Activated CD8-positive, alpha-beta memory T cell treated with anti-CD3 and anti-CD28 coated beads for 48 hours (primary cell): ENCODE measurements around the gene ADCY1.
"Not testable (repeated sequence)": the region's sequence is repeated elsewhere in the genome, so short reads cannot be mapped to it uniquely, and the experiment has no call there.

Experiments used
- DNase-seq, 3 experiments: peaks; one replicate each; pipeline ENCODE4 v3.0.0-alpha.2; 2020; ENCODE audit warnings: low read depth in 2 of 3, low spot score in 2 of 3

Gene ADCY1

DNA sequence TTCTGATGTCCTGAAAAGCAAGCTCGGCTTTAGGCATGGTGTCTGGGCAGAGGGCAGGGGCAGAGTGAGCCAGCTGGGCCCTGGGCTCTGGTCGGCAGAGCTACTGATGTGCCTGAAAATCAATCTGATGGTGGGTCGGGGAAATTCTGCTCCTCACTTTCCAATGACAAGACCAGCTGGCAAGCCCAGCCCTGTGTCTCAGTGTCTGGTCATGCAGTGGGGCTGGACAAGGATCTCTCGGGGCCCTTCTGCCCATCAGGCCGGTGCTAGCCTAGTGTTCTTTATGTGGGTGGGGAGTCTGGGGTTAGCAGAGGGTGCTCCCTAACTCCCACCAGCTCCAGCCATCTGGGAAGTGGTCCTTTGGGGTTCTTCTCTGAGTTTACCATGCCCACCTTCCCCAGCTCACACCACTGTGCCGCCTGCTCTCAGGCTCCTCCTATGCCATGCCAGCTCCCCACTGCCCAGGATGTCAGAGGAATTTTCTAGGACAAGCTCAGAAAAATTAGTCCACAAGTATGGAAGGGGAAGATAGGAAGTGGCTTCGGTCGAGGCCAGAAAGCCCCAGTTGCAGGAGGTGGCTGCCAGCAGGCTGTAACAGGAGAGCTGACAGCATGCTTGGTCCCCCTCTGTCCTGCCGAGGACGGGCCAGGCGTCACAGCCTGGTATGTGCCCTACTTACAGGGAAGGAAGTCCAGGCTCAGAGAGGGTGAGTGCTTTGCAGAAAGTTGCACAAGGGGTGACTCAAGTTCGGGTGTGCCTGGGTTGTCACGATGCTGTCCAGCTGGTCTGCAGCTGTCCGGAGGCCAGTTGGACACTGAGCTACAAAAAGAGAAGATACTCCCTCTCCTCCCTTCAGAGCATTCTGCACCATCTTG lies 135.2 kb downstream of the ADCY1 start:
- no peak for DNase-seq

DNA sequence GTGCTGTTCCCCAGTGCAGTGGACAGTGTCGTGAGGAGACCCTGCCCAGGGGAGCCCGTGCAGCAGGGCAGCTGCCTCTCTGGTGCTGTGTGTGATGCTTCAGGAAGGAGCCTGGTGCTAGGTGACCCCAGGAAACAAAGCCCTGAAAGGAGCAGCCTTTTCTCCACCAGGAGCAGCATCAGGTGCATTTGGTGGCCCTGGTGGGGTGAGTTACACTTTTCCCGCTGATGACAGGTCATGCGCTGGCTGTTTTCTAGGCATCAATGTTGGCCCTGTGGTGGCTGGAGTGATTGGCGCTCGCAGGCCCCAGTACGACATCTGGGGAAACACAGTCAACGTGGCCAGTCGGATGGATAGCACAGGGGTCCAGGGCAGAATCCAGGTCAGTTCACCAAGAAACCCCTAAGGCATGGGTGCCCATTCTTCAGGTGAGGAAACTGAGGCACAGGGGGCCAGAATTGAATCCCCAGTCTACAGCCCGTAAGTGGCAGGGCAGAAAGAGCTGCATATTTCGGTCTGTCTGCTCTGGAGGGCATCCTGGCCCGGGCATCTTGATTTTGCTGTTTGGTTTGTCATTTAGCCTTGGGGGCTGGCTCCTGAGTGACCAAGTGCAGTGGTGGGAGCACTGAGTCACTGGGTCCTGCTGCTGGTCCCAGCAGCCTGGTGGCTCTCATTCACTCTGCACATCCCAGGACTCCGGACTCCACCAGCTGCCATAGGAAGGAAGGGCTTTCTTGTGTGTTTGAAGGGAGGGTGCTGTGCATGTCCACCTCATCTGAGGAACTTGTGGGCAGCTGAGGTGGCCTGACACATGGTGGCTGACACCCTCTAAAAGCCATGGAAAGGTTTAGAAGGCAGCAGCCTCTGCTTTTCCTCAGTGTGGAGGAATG lies 136.3 kb downstream of the ADCY1 start:
- no peak for DNase-seq

DNA sequence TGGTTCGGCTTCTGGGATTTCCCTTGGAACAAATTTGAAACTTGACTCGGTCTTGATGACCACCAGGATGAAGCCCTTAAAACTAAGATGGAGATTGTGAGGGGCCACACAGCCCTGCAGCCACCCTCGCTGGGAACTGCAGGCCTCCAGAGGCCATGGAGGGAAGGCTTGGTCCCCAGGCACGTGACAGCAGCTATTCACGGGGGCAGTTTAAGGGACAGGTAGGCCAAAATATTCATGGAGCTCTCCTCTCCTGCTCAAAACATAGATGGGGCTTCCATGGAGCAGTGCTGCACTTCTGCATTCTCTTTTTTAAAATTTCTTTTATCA lies 137.0 kb downstream of the ADCY1 start:
- no peak for DNase-seq

DNA sequence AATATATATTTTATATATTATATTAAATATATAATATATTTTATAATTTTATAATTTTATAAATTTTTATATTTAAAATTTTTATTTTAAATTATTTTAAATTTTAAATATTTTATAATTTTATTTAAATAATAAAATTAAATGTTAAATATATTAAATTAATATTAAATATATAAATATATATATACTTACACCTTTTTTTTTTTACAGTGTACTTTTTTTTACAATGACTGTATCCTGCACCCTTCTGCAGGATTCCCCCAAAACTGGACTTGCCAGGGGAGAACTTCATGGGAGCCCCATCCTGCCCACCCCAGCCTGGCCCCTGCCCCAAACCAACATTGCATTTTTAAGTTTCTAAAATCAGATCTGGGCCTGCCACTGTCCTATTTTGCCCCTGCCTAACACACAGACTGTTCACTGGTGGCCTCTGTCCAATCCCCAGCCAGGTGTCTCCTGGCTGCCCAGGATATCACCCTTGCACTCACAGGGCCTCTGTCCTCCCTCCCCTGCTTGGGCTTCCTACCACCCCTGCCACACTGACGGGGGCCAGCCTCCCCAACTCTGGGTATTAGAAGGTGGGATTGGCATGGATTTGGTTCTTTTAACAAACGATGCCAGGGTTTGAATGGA lies 138.0 kb downstream of the ADCY1 start:
- no peak for DNase-seq

DNA sequence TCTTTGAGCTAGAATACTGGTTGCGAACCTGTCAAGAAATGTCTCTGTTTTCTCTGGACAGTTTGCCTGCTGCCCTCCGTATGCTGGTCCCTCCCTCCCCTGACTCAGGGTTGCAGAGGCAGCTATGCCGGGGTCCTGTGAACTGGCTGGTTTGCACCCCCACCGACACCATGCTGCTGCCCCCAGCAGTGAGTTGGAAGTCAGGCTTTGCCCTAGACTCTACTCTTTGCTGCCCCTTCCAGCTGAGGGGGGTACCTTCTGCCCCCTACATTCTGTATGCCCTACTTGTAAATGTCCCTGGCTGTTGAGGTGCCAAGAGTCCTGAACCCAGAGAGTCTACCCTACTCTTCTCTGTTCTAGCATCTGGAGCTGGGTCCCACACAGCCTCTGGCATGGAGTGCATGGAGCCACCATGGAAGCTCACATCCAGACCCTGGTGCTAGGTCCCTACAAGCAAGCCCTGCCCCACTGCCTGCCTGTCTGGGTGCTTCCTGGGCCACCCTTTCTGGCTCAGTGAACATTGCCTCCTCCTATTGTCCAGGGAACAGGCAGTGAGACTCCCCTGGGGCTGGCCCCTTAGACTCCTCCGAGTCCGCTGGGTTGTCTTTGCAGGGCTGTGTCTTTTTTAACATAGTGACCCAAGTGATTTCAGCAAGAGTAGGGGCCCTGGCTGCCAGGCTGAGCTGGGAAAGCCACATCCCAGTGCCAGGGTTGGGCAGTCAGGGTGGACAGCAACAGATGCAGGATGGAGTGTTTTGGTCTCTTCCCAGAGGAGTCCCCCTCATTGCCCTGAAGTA lies 138.9 kb downstream of the ADCY1 start:
- DNase-seq, result no peak

DNA sequence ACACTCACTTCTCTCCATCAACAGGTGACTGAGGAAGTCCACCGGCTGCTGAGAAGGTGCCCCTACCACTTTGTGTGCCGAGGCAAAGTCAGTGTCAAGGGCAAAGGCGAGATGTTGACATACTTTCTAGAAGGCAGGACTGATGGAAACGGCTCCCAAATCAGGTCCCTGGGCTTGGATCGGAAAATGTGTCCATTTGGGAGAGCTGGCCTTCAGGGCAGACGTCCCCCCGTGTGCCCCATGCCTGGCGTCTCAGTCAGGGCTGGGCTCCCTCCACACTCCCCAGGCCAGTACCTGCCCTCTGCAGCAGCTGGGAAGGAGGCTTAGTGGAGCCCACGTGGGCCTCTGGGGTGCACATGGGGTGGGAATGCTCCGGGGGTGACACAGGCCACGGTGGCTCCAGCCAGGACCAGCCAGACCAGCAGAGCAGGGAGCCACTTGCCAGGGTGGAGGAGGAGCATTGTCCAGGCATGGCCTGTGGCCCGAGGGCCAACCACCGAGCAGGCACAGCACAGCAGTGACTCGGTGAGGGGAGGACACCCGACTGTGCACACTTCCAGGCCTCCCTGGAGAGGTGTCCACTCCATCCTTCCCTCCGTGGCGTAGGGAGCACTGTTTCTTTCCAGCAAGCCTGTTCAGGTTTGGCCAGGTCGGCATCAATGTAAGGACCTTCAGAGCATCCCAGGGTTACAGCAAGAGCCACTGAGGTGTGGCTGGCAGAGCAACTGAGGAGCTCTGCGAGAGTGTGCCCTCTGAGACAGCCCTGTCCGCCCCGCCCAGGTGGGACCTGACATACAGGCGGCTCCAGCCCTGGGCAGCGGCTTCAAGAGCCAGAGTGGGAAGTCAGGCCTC lies 139.7 kb downstream of the ADCY1 start:
- DNase-seq, result no peak

GRCh38 chr7:45714521-45714820 lies 140.3 kb downstream of the ADCY1 start:
- DNase-seq, result no peak

- DNase-seq, result no peak
These were observed 141.5 kb downstream of the ADCY1 start for GRCh38 chr7:45715471-45716352.

GRCh38 chr7:45716380-45717203 lies 142.4 kb downstream of the ADCY1 start:
- DNase-seq, result no peak

DNA sequence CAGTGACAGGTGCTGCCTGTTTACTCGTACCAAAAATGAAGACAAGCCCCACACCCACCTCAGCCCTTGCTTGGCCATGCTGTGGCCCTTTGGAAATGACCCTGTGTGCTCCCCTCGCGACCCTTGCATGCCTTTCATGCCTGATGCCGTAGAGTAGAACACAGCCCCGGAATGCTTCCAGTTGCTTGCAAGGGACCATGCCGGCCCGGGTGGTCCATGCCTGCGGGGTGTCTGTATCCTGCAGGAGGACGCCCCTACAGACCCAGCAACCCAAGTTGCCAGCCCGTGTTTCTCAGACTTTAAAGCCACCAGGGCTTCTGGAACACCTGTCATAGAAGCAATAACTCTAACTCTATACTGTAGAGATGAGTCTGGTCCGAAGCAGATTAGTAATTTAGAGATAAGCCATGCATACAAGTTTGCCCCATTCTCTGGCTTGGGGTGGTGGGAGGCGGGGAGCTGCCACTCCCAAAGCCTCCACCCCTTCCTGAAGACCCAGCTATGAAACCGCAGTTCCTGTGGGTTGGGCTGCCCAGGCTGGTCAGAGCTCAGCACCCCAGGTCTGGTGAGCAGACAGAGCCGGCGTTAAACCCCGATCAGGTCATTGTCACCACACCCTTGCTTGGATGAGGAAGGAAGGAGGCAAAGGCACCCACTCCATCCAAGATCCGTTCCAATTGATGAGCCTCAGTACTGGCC lies 143.5 kb downstream of the ADCY1 start:
- DNase-seq, result no peak

- no peak for DNase-seq
These were observed 144.5 kb downstream of the ADCY1 start for GRCh38 chr7:45718464-45719330.

DNA sequence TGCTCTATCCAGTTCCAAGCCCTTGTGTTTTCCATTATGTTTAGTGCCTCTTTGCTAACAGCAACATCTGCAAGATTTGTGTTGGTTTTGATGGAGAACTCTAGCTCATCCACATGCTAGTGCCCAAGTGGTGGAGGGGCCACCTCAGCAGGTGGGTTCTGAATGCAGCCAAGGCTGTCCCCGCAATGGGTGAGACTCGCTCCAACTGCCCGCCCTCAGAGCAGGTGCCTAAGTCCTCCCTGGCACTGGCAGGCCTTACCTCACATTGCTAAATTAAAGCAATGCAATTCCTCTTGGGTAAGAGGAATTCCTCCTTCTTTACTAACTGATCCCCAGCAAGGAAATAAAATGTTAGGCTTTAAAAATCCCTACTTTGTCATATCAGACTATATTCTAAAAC lies 146.8 kb downstream of the ADCY1 start:
- no peak for DNase-seq

GRCh38 chr7:45721686-45722598 lies 147.8 kb downstream of the ADCY1 start:
- no peak for DNase-seq

GRCh38 chr7:45725231-45725630 lies 151.1 kb downstream of the ADCY1 start:
- not testable (repeated sequence) for DNase-seq

GRCh38 chr7:45726883-45727282 lies 152.7 kb downstream of the ADCY1 start:
- DNase-seq, result no peak
